Activated CD4-positive, alpha-beta T cell treated with anti-CD3 and anti-CD28 coated beads, Interleukin-2, amount 10 ng/mL, durations not matched to agents 24 days and 14 days (primary cell): ENCODE data around the gene KIF13A. TPM values are rescaled to one million over a fixed set of nuclear protein-coding genes. Genes with fewer than 3 reads are reported as not detected.

Source experiments
- DNase-seq: peaks from one replicate; pipeline ENCODE4 v3.0.0; 2022
- H3K27ac Mint-ChIP-seq: one replicate; pipeline ENCODE4 v1.8.0; 2022; ENCODE audit warnings: mild to moderate bottlenecking, mixed read lengths
- H3K27me3 Mint-ChIP-seq: one replicate; pipeline ENCODE4 v1.8.0; 2022; ENCODE audit warnings: mixed read lengths
- H3K36me3 Mint-ChIP-seq: one replicate; pipeline ENCODE4 v1.8.0; 2022; ENCODE audit warnings: low read depth, mild to moderate bottlenecking, mixed read lengths
- H3K4me1 Mint-ChIP-seq: one replicate; pipeline ENCODE4 v1.8.0; 2021; ENCODE audit warnings: mixed read lengths
- H3K4me3 Mint-ChIP-seq: one replicate; pipeline ENCODE4 v1.8.0; 2022; ENCODE audit warnings: mild to moderate bottlenecking, moderate library complexity, mixed read lengths
- H3K9me3 Mint-ChIP-seq: one replicate; pipeline ENCODE4 v1.8.0; 2021; ENCODE audit warnings: mixed read lengths
- intact Hi-C: fragments of 100-400 bp; cut with micrococcal nuclease; formaldehyde crosslinking; loops from one replicate; pipeline ENCODE4 v1.15.1; 2023
- total RNA-seq: library from RNA; stranded (reverse); gene quantifications from 2 replicates; pipeline ENCODE4 v1.2.3, GENCODE V29; 2022

KIF13A gene
- total RNA-seq, 1 donor from 2014 or later, result not detected

GRCh38 chr6:17709476-17709875, 278.0 kb downstream of the KIF13A start:
- Mint-ChIP-seq H3K27me3 (peaks cover 2% of the 10 kb centered on the region), H3K4me1 (peaks cover 20% of the 10 kb centered on the region), H3K36me3 (peaks cover 25% of the 10 kb centered on the region), H3K4me3 (no peak overlapping the region), H3K9me3 (no peaks in the 10 kb centered on the region), H3K27ac (no peak overlapping the region)
- intact Hi-C loops, result loop anchor here (5.0 kb wide), 2 partner anchors 57 to 553 kb away; partner anchors contain the start of gene DEK
- DNase-seq, result no peak

Other genes starting within 250 kb of the KIF13A start
- gene NHLRC1, start 135.0 kb upstream of the KIF13A start, total RNA-seq, result 0.09 and 0.26 TPM in 2 replicates
- gene TPMT, start 167.4 kb upstream of the KIF13A start, total RNA-seq, result 0.72 and 0.92 TPM in 2 replicates
- 8.5 and 8.6 TPM in 2 replicates for gene KDM1B, start 167.8 kb upstream of the KIF13A start, total RNA-seq